ENCODE measurements around the gene DPP10.

Gene DPP10

GRCh38 chr2:115825912-115826311 is 1383.5 kb downstream of the DPP10 start:
- DNase-seq, result no peak

GRCh38 chr2:115833196-115833595 is 1390.8 kb downstream of the DPP10 start:
- no peak for DNase-seq

GRCh38 chr2:115838539-115838938 is 1396.1 kb downstream of the DPP10 start:
- DNase-seq, result no peak

GRCh38 chr2:115842306-115842705 is 1399.9 kb downstream of the DPP10 start:
- DNase-seq, result no peak

GRCh38 chr2:115848192-115848591 is 1405.8 kb downstream of the DPP10 start:
- no peak for DNase-seq

- DNase-seq, result no peak
Observed at GRCh38 chr2:115867024-115867423, 1424.6 kb downstream of the DPP10 start.

- DNase-seq, result no peak
Observed at GRCh38 chr2:115874427-115874826, 1432.0 kb downstream of the DPP10 start.

- DNase-seq, result no peak
Observed at GRCh38 chr2:115880558-115880957, 1438.1 kb downstream of the DPP10 start.

GRCh38 chr2:115887209-115887776 is 1444.9 kb downstream of the DPP10 start:
- DNase-seq, result no peak

Data from NCI-H1105 (cell line).